ENCODE results near the gene TMBIM1. TPM values are rescaled to one million over a fixed set of nuclear protein-coding genes. Genes with fewer than 3 reads are reported as not detected.

The TMBIM1 gene
- polyA plus RNA-seq, 1 of the 3 experiments (the other 2 are of a cell fraction) = 7.8 TPM

- H3K9me3 ChIP-seq = no peaks in the 10 kb centered on the region
- no peaks in the 10 kb centered on the region for H3K79me2 ChIP-seq (ENCODE audit: insufficient read depth)
- H4K20me1 ChIP-seq (ENCODE audit: insufficient read depth) = no peaks in the 10 kb centered on the region
- H3K9ac ChIP-seq = no peak overlapping the region
- H3K36me3 ChIP-seq (replicated peaks in 1 of 2; ENCODE audit: control insufficient read depth in 1 of 2, insufficient read depth in 2 of 2, low read length in 1 of 2) = no peaks in the 10 kb centered on the region
- no peak overlapping the region for H3K27ac ChIP-seq (ENCODE audit: low read depth in 2 of 2, low read length in 1 of 2)
- H2AFZ ChIP-seq (ENCODE audit: low read depth) = no peak overlapping the region
- CTCF ChIA-PET = interaction anchor here (2.3 kb wide), 1 partner anchor 22 kb away, joined by 7 read pairs; the partner anchor contains the start of gene CATIP
- 96% methylated on average over 3 of the region's 3 CpGs for WGBS (ENCODE audit: low lambda C conversion rate)
- H3K4me1 ChIP-seq (ENCODE audit: control insufficient read depth in 1 of 2, insufficient read depth in 2 of 2, low read depth in 1 of 2, low read length in 1 of 2) = peaks cover 0 to under 1% of the 10 kb centered on the region in 2 experiments; a peak in 1 of 4 replicates
- no peaks in the 10 kb centered on the region for H3K27me3 ChIP-seq (ENCODE audit: insufficient read depth)
- TF ChIP-seq USF1 (IDR thresholded peaks at IDR 0.05; ENCODE audit: borderline replicate concordance, low read depth) = no peak
- DNase-seq = no peak
- H3K9me2 ChIP-seq = no peaks in the 10 kb centered on the region
- H3F3A ChIP-seq (replicated peaks; ENCODE audit: insufficient read depth) = no peaks in the 10 kb centered on the region
- no peak overlapping the region for H3K4me2 ChIP-seq
- POLR2A ChIA-PET = no interaction called here
- no peak overlapping the region for H3K4me3 ChIP-seq (ENCODE audit: low read depth in 2 of 2, low read length in 1 of 2)
Observed at GRCh38 chr2:218334531-218334930, 42.2 kb upstream of the TMBIM1 start.

- Histone ChIP-seq H2AFZ (ENCODE audit: low read depth) (no peak overlapping the region), H3K36me3 (replicated peaks in 1 of 2; ENCODE audit: control insufficient read depth in 1 of 2, insufficient read depth in 2 of 2, low read length in 1 of 2) (no peaks in the 10 kb centered on the region), H3F3A (replicated peaks; ENCODE audit: insufficient read depth) (no peaks in the 10 kb centered on the region), H3K9ac (no peak overlapping the region), H3K27me3 (ENCODE audit: insufficient read depth) (no peaks in the 10 kb centered on the region), H4K20me1 (ENCODE audit: insufficient read depth) (no peaks in the 10 kb centered on the region), H3K4me2 (no peak overlapping the region), H3K9me3 (no peaks in the 10 kb centered on the region), H3K79me2 (ENCODE audit: insufficient read depth) (no peaks in the 10 kb centered on the region), H3K4me3 (ENCODE audit: low read depth in 2 of 2, low read length in 1 of 2) (no peak overlapping the region), H3K9me2 (no peaks in the 10 kb centered on the region), H3K4me1 (ENCODE audit: control insufficient read depth in 1 of 2, insufficient read depth in 2 of 2, low read depth in 1 of 2, low read length in 1 of 2) (peaks cover 0 to 2% of the 10 kb centered on the region in 2 experiments; a peak in 1 of 4 replicates), H3K27ac (ENCODE audit: low read depth in 2 of 2, low read length in 1 of 2) (no peak overlapping the region)
- CTCF ChIA-PET = no interaction called here
- DNase-seq = no peak
- TF ChIP-seq RAD21 (IDR thresholded peaks at IDR 0.05; ENCODE audit: low read length) = no peak
- TF ChIP-seq RFX5 (IDR thresholded peaks at IDR 0.05; ENCODE audit: low read length) = no peak
- TF ChIP-seq USF1 (IDR thresholded peaks at IDR 0.05; ENCODE audit: borderline replicate concordance, low read depth) = no peak
- TF ChIP-seq FOXM1 (IDR thresholded peaks at IDR 0.05; ENCODE audit: low read depth) = no peak
- TF ChIP-seq EZH2phosphoT487 (IDR thresholded peaks at IDR 0.05; ENCODE audit: borderline replicate concordance, low read depth) = no peak
- TF ChIP-seq MAX (IDR thresholded peaks at IDR 0.05; ENCODE audit: low read depth) = no peak
- TF ChIP-seq NRF1 (IDR thresholded peaks at IDR 0.05; ENCODE audit: low read depth, low read length) = no peak
- TF ChIP-seq SIN3A (IDR thresholded peaks at IDR 0.05; ENCODE audit: borderline replicate concordance, low read depth, low read length) = no peak
- no peak for TF ChIP-seq SMC3 (IDR thresholded peaks at IDR 0.05; ENCODE audit: low read depth, low read length)
- POLR2A ChIA-PET = no interaction called here
- WGBS (ENCODE audit: low lambda C conversion rate) = 88% methylated on average over 16 of the region's 16 CpGs
Observed at GRCh38 chr2:218332920-218333645, 40.8 kb upstream of the TMBIM1 start.
